ENCODE measurements around the gene RECK. TPM values are rescaled to one million over a fixed set of nuclear protein-coding genes. Genes with fewer than 3 reads are reported as not detected.

Gene RECK
- total RNA-seq, 1 experiment from 2014 or later: 2.6 TPM

- Histone ChIP-seq H4K20me1 (ENCODE audit: insufficient read depth, low read depth, low read length) (no peaks in the 10 kb centered on the region), H3K9ac (ENCODE audit: low read length) (no peak overlapping the region), H3K79me2 (ENCODE audit: low read length) (no peaks in the 10 kb centered on the region), H3K4me2 (ENCODE audit: low read depth, low read length, poor library complexity, severe bottlenecking) (no peak overlapping the region), H3K36me3 (ENCODE audit: insufficient read depth, low read length) (no peaks in the 10 kb centered on the region), H3K4me3 (ENCODE audit: low read length) (no peak overlapping the region), H3K4me1 (ENCODE audit: low read length) (no peaks in the 10 kb centered on the region), H3K9me2 (replicated peaks; ENCODE audit: insufficient read depth, low read length) (no peaks in the 10 kb centered on the region), H3K27ac (ENCODE audit: low read length) (no peak overlapping the region), H3K27me3 (ENCODE audit: low read length) (no peaks in the 10 kb centered on the region), H3K9me3 (ENCODE audit: low read length) (no peaks in the 10 kb centered on the region), H2AFZ (ENCODE audit: low read length) (no peak overlapping the region)
- peak; percentile 7 for DNase-seq
Measured at GRCh38 chr9:36118201-36118600, 81.5 kb downstream of the RECK start.

- Histone ChIP-seq H3K79me2 (ENCODE audit: low read length) (no peaks in the 10 kb centered on the region), H3K4me3 (ENCODE audit: low read length) (no peak overlapping the region), H4K20me1 (ENCODE audit: insufficient read depth, low read depth, low read length) (no peaks in the 10 kb centered on the region), H3K27me3 (ENCODE audit: low read length) (no peaks in the 10 kb centered on the region), H3K27ac (ENCODE audit: low read length) (no peak overlapping the region), H3K36me3 (ENCODE audit: insufficient read depth, low read length) (no peaks in the 10 kb centered on the region), H3K4me1 (ENCODE audit: low read length) (no peaks in the 10 kb centered on the region), H3K9me3 (ENCODE audit: low read length) (no peaks in the 10 kb centered on the region), H2AFZ (ENCODE audit: low read length) (no peak overlapping the region), H3K9ac (ENCODE audit: low read length) (no peak overlapping the region), H3K9me2 (replicated peaks; ENCODE audit: insufficient read depth, low read length) (no peaks in the 10 kb centered on the region), H3K4me2 (ENCODE audit: low read depth, low read length, poor library complexity, severe bottlenecking) (no peak overlapping the region)
- no peak for DNase-seq
Measured at GRCh38 chr9:36118706-36119105, 82.0 kb downstream of the RECK start.

GRCh38 chr9:36119476-36119875, 82.8 kb downstream of the RECK start:
- Histone ChIP-seq H3K9me3 (ENCODE audit: low read length) (no peaks in the 10 kb centered on the region), H2AFZ (ENCODE audit: low read length) (no peak overlapping the region), H4K20me1 (ENCODE audit: insufficient read depth, low read depth, low read length) (no peaks in the 10 kb centered on the region), H3K27me3 (ENCODE audit: low read length) (no peaks in the 10 kb centered on the region), H3K79me2 (ENCODE audit: low read length) (no peaks in the 10 kb centered on the region), H3K9me2 (replicated peaks; ENCODE audit: insufficient read depth, low read length) (no peaks in the 10 kb centered on the region), H3K27ac (ENCODE audit: low read length) (no peak overlapping the region), H3K9ac (ENCODE audit: low read length) (no peak overlapping the region), H3K4me2 (ENCODE audit: low read depth, low read length, poor library complexity, severe bottlenecking) (no peak overlapping the region), H3K36me3 (ENCODE audit: insufficient read depth, low read length) (no peaks in the 10 kb centered on the region), H3K4me1 (ENCODE audit: low read length) (no peaks in the 10 kb centered on the region), H3K4me3 (ENCODE audit: low read length) (no peak overlapping the region)
- no peak for DNase-seq

- H3K4me3 ChIP-seq (ENCODE audit: low read length): no peak overlapping the region
- H3K4me1 ChIP-seq (ENCODE audit: low read length): no peaks in the 10 kb centered on the region
- no peaks in the 10 kb centered on the region for H4K20me1 ChIP-seq (ENCODE audit: insufficient read depth, low read depth, low read length)
- H3K9ac ChIP-seq (ENCODE audit: low read length): no peak overlapping the region
- H3K79me2 ChIP-seq (ENCODE audit: low read length): no peaks in the 10 kb centered on the region
- no peaks in the 10 kb centered on the region for H3K9me3 ChIP-seq (ENCODE audit: low read length)
- no peak overlapping the region for H3K4me2 ChIP-seq (ENCODE audit: low read depth, low read length, poor library complexity, severe bottlenecking)
- no peaks in the 10 kb centered on the region for H3K36me3 ChIP-seq (ENCODE audit: insufficient read depth, low read length)
- H3K27ac ChIP-seq (ENCODE audit: low read length): no peak overlapping the region
- H2AFZ ChIP-seq (ENCODE audit: low read length): no peak overlapping the region
- DNase-seq: no peak
- H3K9me2 ChIP-seq (replicated peaks; ENCODE audit: insufficient read depth, low read length): no peaks in the 10 kb centered on the region
- no peaks in the 10 kb centered on the region for H3K27me3 ChIP-seq (ENCODE audit: low read length)
Measured at GRCh38 chr9:36120705-36121104, 84.0 kb downstream of the RECK start.

GRCh38 chr9:36121971-36122370, 85.3 kb downstream of the RECK start:
- no peaks in the 10 kb centered on the region for H3K9me3 ChIP-seq (ENCODE audit: low read length)
- no peak overlapping the region for H2AFZ ChIP-seq (ENCODE audit: low read length)
- no peak overlapping the region for H3K4me3 ChIP-seq (ENCODE audit: low read length)
- H4K20me1 ChIP-seq (ENCODE audit: insufficient read depth, low read depth, low read length): no peaks in the 10 kb centered on the region
- no peak overlapping the region for H3K4me2 ChIP-seq (ENCODE audit: low read depth, low read length, poor library complexity, severe bottlenecking)
- H3K9me2 ChIP-seq (replicated peaks; ENCODE audit: insufficient read depth, low read length): no peaks in the 10 kb centered on the region
- no peaks in the 10 kb centered on the region for H3K79me2 ChIP-seq (ENCODE audit: low read length)
- H3K9ac ChIP-seq (ENCODE audit: low read length): no peak overlapping the region
- no peaks in the 10 kb centered on the region for H3K4me1 ChIP-seq (ENCODE audit: low read length)
- no peak overlapping the region for H3K27ac ChIP-seq (ENCODE audit: low read length)
- no peaks in the 10 kb centered on the region for H3K36me3 ChIP-seq (ENCODE audit: insufficient read depth, low read length)
- H3K27me3 ChIP-seq (ENCODE audit: low read length): no peaks in the 10 kb centered on the region
- DNase-seq: no peak

GRCh38 chr9:36123515-36123914, 86.8 kb downstream of the RECK start:
- no peak overlapping the region for H3K4me2 ChIP-seq (ENCODE audit: low read depth, low read length, poor library complexity, severe bottlenecking)

GRCh38 chr9:36125062-36125855, 88.5 kb downstream of the RECK start:
- no peak overlapping the region for H3K4me2 ChIP-seq (ENCODE audit: low read depth, low read length, poor library complexity, severe bottlenecking)
- no peaks in the 10 kb centered on the region for H3K36me3 ChIP-seq (ENCODE audit: insufficient read depth, low read length)
- no peaks in the 10 kb centered on the region for H3K9me2 ChIP-seq (replicated peaks; ENCODE audit: insufficient read depth, low read length)
- H3K9ac ChIP-seq (ENCODE audit: low read length): no peak overlapping the region
- H3K9me3 ChIP-seq (ENCODE audit: low read length): no peaks in the 10 kb centered on the region
- H3K27me3 ChIP-seq (ENCODE audit: low read length): no peaks in the 10 kb centered on the region
- no peaks in the 10 kb centered on the region for H3K79me2 ChIP-seq (ENCODE audit: low read length)
- H3K4me3 ChIP-seq (ENCODE audit: low read length): no peak overlapping the region
- no peak overlapping the region for H3K27ac ChIP-seq (ENCODE audit: low read length)
- no peaks in the 10 kb centered on the region for H4K20me1 ChIP-seq (ENCODE audit: insufficient read depth, low read depth, low read length)
- H3K4me1 ChIP-seq (ENCODE audit: low read length): no peaks in the 10 kb centered on the region
- no peak overlapping the region for H2AFZ ChIP-seq (ENCODE audit: low read length)
- DNase-seq: no peak

More at GRCh38 chr9:36123515-36123914, 86.8 kb downstream of the RECK start:
- Histone ChIP-seq H2AFZ (ENCODE audit: low read length) (no peak overlapping the region), H4K20me1 (ENCODE audit: insufficient read depth, low read depth, low read length) (no peaks in the 10 kb centered on the region), H3K9me3 (ENCODE audit: low read length) (no peaks in the 10 kb centered on the region), H3K9ac (ENCODE audit: low read length) (no peak overlapping the region), H3K4me1 (ENCODE audit: low read length) (no peaks in the 10 kb centered on the region), H3K79me2 (ENCODE audit: low read length) (no peaks in the 10 kb centered on the region), H3K27ac (ENCODE audit: low read length) (no peak overlapping the region), H3K4me3 (ENCODE audit: low read length) (no peak overlapping the region), H3K36me3 (ENCODE audit: insufficient read depth, low read length) (no peaks in the 10 kb centered on the region), H3K9me2 (replicated peaks; ENCODE audit: insufficient read depth, low read length) (no peaks in the 10 kb centered on the region), H3K27me3 (ENCODE audit: low read length) (no peaks in the 10 kb centered on the region)
- DNase-seq: no peak

GRCh38 chr9:36126016-36126730, 89.5 kb downstream of the RECK start:
- Histone ChIP-seq H3K27ac (ENCODE audit: low read length) (no peak overlapping the region), H3K27me3 (ENCODE audit: low read length) (no peaks in the 10 kb centered on the region), H3K4me1 (ENCODE audit: low read length) (no peaks in the 10 kb centered on the region), H3K4me2 (ENCODE audit: low read depth, low read length, poor library complexity, severe bottlenecking) (no peak overlapping the region), H3K4me3 (ENCODE audit: low read length) (no peak overlapping the region), H2AFZ (ENCODE audit: low read length) (no peak overlapping the region), H4K20me1 (ENCODE audit: insufficient read depth, low read depth, low read length) (no peaks in the 10 kb centered on the region), H3K9me2 (replicated peaks; ENCODE audit: insufficient read depth, low read length) (no peaks in the 10 kb centered on the region), H3K9me3 (ENCODE audit: low read length) (no peaks in the 10 kb centered on the region), H3K9ac (ENCODE audit: low read length) (no peak overlapping the region), H3K79me2 (ENCODE audit: low read length) (no peaks in the 10 kb centered on the region), H3K36me3 (ENCODE audit: insufficient read depth, low read length) (no peaks in the 10 kb centered on the region)
- DNase-seq: peak; percentile 37
